Cardiac fibroblast (primary cell): ENCODE measurements around the gene CCDC149.

ENCODE experiments used
- DNase-seq, 2 donors: peaks; one replicate each; pipeline versions ENCODE4 v3.0.0 to v3.0.0-alpha.2; 2010; ENCODE audit warnings: low read depth in 2 of 2
- H3K4me3 ChIP-seq, 2 donors: replicated peaks in 1 of 2; 1 replicate in 1 of 2; 2 replicates in 1 of 2; pipeline ENCODE4 v1.5.1; 2011; ENCODE audit warnings: low read depth in 2 of 2, low read length in 2 of 2, mild to moderate bottlenecking in 2 of 2, moderate library complexity in 1 of 2
- CTCF ChIP-seq: IDR thresholded peaks from one replicate; pipeline ENCODE4 v1.5.1; 2011; ENCODE audit warnings: low read depth, mild to moderate bottlenecking, low read length, inconsistent platforms

Gene CCDC149

DNA sequence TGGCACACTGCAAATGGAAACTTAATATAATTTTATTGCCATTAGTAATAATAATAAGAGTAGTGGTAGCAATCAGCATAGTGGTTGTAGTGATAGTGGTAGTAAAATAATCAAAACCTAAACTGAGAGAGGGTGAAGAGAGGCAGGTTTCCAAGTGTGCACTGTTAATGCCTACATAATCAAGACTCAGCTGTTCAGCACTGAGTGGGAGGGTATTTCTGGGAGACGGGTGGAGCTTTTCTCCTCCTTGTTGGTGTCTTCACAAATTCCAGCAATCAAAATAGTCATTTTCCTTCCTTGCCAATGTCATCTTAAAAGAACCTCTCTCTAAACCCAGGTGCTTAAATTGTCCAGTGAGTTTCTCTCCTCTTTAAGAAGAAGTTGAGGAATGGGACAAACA lies 18.6 kb downstream of the CCDC149 start:
- TF ChIP-seq CTCF = no peak
- no peak for DNase-seq
- no peak overlapping the region for H3K4me3 ChIP-seq

DNA sequence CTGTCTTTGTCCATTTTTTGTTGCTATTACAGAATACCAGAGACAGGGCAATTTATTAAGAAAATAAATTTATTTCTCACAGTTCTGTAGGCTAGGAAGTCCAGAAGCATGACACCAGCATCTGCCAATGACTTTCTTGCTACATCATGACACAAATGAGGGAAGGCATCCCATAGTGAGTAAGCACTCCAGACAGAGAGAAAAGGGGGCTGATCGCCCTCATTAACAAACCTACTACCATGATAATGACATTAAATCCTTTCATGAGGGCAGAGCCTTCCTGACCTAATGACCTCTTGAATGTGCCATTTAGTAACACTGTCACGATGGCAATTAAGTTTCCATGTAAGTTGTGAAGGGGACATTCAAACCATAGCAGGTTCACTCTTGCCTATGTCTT lies 20.1 kb downstream of the CCDC149 start:
- DNase-seq = no peak
- TF ChIP-seq CTCF = no peak
- H3K4me3 ChIP-seq = no peak overlapping the region

DNA sequence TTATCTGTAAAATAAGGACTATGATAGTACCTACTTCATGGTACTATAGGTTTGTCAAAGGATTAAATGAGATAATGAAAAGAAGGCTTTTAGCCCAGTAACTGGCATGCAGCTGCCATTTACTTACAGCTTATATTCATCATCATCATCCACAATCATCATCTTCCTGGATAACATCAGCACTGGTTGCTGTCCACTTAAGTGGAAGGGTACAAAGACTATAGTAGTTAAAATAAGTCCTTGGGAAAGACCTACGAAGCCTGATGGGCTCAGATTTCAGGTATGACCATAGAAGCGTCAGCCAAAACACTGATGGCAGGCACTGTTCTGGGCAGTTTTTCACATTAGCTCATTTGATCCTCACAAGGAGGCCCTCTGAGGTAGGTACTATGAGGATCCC lies 20.6 kb downstream of the CCDC149 start:
- no peak overlapping the region for H3K4me3 ChIP-seq
- no peak for DNase-seq
- no peak for TF ChIP-seq CTCF

- no peak for TF ChIP-seq CTCF
- no peak overlapping the region for H3K4me3 ChIP-seq
- no peak for DNase-seq
Observed at GRCh38 chr4:24890561-24891126, 22.2 kb downstream of the CCDC149 start.

- H3K4me3 ChIP-seq = no peak overlapping the region
- no peak for DNase-seq
- TF ChIP-seq CTCF = no peak
Observed at GRCh38 chr4:24889991-24890390, 22.9 kb downstream of the CCDC149 start.

DNA sequence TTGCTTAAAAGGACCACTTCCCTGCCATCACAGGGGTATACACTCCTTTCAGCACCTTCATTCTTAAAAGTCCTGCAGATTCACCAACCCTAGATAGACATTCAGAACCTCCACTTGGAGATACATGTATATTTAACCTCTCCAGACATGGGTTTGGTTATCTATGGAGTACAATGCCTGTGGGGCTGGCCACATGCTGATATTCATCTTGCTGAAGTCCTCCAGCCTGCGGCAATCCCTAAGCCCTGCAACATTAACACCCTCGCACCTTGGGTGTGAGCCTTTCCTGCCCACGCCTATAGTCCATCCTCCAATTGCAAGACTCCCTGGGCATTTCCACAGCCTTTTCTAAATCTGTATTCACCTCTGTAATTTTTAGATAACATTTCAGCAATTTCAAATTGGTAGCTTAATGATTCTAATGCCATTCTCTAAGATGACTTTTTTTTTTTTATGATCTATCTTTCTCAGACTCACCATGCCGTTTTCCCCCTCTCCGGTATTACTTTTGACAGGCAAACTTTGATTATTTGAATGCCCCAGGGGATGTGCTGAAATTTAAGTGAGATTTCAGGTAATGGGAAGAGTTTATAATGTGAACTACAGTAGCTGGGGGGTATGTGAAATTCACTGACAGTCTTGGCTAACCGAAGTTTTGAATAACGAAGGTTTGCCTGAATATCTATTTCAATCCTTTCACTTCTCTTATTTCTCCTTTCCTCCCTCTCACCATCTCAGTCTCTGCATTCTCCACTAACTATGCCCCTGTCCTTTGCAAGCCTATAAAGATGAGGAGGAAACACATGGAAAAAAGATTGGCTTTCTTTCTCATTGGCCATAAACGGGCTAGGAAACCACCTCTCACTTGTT lies 24.1 kb downstream of the CCDC149 start:
- no peak for TF ChIP-seq CTCF
- DNase-seq = no peak

More for the DNA sequence above, 24.1 kb downstream of the CCDC149 start:
- no peak overlapping the region for H3K4me3 ChIP-seq
